SW 1271 (cell line): ENCODE data around the gene SNX24.
"Not testable (repeated sequence)": the region's sequence is repeated elsewhere in the genome, so short reads cannot be mapped to it uniquely, and the experiment has no call there.

Experiments used
- DNase-seq, 2 experiments: peaks; one replicate each; lab custom pipeline; 2025; lab: John Stamatoyannopoulos, UW

The SNX24 gene, protein sequence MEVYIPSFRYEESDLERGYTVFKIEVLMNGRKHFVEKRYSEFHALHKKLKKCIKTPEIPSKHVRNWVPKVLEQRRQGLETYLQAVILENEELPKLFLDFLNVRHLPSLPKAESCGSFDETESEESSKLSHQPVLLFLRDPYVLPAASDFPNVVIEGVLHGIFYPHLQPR

GRCh38 chr5:122845229-122846050 lies at the start of gene SNX24:
Gene SNX24, plus strand, starts transcription at chr5:122845613. Its CDS starts 21 bp downstream, at chr5:122845634.
- peak; percentile 34 to 75 for DNase-seq

GRCh38 chr5:122805481-122805880 lies 39.9 kb upstream of the SNX24 start:
- no peak for DNase-seq

DNA sequence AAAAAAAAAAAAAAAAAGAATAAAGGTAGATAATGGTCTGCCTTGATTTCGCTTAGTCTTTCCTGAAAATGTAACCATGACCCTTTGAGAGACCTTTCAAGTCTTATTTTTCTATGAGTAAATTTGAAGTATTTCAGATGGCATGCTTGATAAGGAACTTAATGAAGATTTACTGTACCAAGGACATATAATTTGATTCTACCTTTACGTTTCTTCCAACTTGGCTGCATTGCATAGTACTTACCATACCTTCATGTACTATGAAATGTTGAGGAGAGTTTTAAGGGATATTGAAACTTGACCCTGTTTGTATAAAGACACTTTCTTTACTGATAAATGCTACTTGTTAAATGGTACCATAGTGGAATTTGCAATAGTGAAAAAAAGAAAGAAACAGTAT lies 35.0 kb upstream of the SNX24 start:
- no peak for DNase-seq

GRCh38 chr5:122815218-122815767 lies 30.1 kb upstream of the SNX24 start:
- no peak for DNase-seq

DNA sequence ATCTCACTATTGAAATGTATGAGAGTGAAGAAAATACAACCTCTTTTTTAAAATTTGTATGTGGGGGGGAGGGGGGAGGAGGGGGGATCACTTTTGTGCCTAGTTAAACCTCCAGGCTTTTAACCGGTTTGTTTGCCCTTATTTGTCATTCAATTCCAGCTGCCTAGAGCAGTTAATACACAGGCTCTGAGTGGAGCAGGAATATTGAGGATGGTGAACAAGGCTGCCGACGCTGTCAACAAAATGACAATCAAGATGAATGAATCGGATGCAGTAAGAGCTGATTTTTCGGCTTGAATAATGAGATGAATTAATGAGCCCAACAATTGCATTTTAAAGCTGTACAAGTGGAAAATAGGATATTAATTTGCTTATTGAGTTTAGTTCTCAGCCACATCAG lies 28.7 kb upstream of the SNX24 start:
- no peak for DNase-seq

DNA sequence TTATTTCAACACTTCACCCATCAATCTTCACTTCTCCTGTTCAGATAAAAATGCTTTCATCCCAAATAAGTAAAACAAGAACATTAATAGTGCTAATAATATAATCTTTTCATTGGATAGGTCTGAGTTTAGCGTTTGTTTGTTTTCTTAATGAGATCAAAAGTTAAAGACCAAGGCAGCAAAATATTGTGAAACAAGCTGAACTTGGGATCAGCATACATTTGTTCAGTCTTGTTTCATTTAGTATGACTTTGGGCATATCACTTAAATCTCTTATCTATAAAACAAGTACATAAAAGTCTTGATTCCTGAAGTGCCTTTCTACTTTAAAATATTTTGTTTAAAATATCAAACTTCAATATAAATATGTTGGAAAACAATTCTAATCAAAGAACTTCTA lies 13.4 kb upstream of the SNX24 start:
- no peak for DNase-seq

DNA sequence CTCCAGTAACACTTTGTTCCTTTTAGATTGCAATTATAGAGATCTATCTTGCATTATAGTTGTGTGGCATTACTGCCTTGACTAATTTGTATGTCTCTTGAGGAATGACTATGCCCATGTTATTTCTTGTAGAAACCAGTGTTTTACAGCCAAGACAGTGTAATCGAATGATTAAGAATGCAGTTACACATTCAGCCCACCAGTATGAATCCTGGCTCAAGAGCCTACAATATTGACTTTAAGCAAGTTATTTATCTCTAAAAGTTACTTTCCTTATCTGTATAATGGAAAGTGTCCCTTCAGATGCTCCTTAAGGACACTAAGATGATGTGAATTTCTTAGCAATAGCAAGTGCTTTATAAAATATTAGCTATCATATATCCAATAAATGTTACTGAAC lies 9.7 kb upstream of the SNX24 start:
- no peak for DNase-seq

GRCh38 chr5:122836947-122837346 lies 8.5 kb upstream of the SNX24 start:
- DNase-seq = no peak

- no peak for DNase-seq
These were observed 5.7 kb upstream of the SNX24 start for GRCh38 chr5:122839731-122840130.

DNA sequence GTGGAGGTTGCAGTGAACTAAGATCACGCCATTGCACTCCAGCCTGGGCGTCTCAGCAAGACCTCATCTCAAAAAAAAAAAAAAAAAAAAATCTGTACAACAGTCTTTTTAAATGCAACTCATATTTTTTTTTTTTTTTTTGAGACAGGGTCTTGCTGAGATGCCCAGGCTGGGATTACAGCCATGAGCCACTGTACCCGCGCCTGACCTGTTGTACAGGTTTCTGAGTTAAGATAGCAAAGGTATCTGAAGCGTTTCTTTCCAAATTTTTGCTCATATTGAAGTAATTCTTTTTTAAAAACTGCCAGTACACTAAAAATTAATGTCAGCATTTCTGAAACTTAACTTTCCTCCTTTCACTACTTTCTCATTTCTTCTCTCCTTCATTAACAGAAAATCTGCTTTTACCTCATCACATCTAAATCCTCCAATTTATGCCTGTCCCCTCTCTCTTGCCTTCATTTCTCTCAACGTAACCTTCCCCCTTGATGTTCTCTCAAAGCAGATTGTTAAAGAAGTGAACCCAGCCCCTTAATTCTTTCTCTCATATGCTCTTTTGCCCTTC lies 3.3 kb upstream of the SNX24 start:
- DNase-seq = no peak

GRCh38 chr5:122844136-122844909 lies 1.1 kb upstream of the SNX24 start:
- no peak for DNase-seq

DNA sequence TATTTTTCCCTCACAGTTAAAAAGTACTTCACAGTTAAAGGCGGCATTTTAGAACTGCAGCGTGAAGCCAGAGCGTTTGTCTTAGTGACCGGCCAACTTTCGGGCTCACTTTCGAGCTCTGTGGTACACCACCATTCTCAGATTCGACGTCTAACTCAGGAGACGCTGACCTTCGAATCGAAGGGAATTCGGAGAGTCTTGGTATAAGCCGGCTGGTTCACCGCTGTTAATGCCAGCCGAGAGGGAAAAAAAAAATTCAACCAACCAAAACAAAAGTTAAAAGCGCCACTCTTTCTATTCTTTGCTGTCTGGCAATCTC lies 544 bp upstream of the SNX24 start:
- DNase-seq = no peak

DNA sequence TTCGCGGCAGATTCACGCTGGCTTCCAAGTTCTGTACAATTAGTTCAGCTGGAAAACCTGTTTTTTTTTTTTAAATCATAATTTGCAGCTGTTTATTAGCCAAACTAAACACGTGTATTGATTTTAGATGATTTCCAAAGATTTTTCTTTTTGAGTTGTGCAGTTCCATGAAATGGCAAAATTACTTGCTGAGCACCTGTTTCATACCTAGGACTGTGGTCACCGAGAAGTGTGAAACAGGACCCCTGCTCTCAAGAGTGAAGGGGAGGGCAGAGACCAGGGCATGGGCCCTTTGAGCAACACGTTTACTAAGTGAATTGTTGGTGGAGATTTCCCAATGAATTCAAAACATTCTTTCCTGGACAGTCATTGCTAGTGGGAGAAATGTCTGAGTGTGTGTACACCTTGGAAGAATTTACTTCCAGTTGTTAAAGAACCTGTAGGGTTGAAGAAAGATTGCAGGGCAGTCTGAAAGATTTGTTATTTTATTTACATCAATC lies 688 bp downstream of the SNX24 start:
- DNase-seq = peak in 1 of 2 experiments; percentile 60

DNA sequence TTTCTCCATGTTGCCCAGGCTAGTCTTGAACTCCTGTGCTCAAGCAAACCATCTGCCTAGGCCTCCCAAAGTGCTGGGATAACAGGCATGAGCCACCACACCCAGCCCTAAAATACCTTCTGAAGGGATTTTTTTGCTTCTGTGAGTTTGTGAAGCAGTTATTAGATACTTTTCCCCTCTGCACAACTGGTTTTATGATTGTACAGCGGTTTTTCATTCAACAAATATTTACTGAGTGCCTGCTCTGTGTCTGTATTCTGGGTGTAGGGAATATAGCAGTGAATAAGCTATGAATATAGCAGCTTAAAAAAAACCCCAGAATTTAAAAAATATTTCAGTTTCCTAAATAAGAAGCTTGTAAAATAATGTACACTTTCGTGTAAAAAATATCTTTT lies 2.3 kb downstream of the SNX24 start:
- DNase-seq = no peak

- no peak for DNase-seq
These were observed 4.4 kb downstream of the SNX24 start for GRCh38 chr5:122849771-122850170.

DNA sequence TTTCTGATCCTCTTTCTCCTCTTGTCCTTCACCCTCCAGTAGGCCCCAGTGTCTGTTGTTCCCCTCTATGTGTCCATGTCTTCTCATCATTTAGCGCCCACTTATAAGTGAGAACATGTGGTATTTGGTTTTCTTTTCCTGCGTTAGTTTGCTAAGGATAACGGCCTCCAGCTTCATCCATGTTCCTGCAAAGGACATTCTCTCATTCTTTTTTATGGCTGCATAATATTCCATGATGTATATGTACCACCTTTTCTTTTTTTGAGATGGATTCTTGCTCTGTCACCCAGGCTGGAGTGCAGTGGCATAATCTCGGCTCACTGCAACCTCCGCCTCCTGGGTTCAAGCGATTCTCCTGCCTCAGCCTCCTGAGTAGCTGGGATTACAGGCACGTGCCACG lies 12.1 kb downstream of the SNX24 start:
- DNase-seq = not testable (repeated sequence)

- no peak for DNase-seq
These were observed 13.0 kb downstream of the SNX24 start for GRCh38 chr5:122858451-122858850.

- DNase-seq = no peak
These were observed 17.8 kb downstream of the SNX24 start for GRCh38 chr5:122863240-122863639.

DNA sequence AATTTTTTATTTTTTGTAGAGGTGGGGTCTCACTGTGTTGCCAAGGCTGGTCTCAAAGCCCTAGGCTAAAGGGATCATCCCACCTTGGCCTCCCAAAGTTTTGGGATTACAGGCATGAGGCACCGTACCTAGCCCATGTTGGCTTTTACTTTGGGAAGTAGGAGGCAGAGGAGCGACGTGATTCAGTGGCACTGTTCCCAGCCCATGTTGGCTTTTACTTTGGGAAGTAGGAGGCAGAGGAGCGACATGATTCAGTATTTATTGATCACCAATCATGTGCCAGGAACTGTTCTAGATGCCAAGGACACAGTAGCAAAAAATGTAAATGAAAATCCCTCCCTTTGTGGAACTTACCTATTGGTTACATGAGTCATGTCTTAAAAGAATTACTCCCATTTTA lies 18.3 kb downstream of the SNX24 start:
- DNase-seq = no peak

DNA sequence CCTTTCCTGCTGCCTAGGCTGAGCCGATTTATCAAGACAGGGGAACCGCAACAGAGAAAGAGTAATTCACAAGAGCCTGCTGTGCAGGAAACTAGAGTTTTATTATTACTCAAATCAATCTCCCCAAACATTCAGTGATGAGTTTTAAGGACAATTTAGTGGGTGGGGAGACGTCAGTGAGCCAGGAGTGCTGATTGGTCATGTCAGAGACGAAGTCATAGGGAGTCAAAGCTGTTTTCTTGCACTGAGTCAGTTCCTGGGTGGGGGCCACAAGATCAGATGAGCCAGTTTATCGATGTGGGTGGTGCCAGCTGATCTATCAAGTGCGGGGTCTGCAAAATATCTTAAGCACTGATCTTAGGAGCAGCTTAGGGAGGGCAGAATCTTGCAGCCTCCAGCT lies 19.0 kb downstream of the SNX24 start:
- DNase-seq = no peak

GRCh38 chr5:122864842-122865241 lies 19.4 kb downstream of the SNX24 start:
- no peak for DNase-seq

DNA sequence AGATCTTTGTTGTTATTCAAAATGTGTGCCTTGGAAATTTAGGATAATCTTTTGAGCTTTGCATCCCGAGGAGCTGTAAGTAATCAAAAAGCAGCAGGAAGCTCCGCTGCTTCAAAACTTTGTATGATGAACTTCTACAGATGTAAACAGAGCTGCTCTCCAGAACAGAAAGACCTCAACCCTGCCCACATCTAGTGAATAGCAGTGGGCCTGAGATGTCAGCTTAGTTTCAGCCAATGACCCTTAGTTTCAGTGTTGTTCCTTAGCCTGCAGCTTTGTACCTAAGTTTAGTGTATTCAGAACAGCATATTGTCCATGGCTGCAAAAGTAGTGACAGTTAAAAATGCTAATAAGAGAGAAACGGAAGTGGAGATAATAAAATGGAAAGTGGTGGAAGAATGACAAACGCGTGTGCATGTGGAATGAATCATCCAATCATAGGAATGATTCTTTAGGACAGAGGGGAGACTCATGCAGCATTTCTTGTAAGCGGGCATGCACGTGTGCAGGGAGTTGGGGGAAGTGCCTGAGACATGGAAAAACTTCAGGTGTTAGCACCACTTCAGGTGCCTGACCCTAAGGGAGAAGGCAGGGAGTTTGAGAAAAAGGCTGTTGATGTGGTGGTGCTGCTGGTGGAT lies 24.9 kb downstream of the SNX24 start:
- no peak for DNase-seq
